VCaP (cell line): ENCODE measurements around the gene D2HGDH.
"Not testable (repeated sequence)": the region's sequence is repeated elsewhere in the genome, so short reads cannot be mapped to it uniquely, and the experiment has no call there.

ENCODE experiments used
- H3K27ac ChIP-seq: fragments of 450-650 bp; 2 replicates; pipeline ENCODE4 v1.5.1; 2017
- TF ChIP-seq, protein P1 (sequence below): fragments of 450-650 bp; conservative IDR thresholded peaks from 2 replicates; pipeline ENCODE4 v1.5.1; 2017; ENCODE audit warnings: mild to moderate bottlenecking, moderate library complexity

Gene D2HGDH

DNA sequence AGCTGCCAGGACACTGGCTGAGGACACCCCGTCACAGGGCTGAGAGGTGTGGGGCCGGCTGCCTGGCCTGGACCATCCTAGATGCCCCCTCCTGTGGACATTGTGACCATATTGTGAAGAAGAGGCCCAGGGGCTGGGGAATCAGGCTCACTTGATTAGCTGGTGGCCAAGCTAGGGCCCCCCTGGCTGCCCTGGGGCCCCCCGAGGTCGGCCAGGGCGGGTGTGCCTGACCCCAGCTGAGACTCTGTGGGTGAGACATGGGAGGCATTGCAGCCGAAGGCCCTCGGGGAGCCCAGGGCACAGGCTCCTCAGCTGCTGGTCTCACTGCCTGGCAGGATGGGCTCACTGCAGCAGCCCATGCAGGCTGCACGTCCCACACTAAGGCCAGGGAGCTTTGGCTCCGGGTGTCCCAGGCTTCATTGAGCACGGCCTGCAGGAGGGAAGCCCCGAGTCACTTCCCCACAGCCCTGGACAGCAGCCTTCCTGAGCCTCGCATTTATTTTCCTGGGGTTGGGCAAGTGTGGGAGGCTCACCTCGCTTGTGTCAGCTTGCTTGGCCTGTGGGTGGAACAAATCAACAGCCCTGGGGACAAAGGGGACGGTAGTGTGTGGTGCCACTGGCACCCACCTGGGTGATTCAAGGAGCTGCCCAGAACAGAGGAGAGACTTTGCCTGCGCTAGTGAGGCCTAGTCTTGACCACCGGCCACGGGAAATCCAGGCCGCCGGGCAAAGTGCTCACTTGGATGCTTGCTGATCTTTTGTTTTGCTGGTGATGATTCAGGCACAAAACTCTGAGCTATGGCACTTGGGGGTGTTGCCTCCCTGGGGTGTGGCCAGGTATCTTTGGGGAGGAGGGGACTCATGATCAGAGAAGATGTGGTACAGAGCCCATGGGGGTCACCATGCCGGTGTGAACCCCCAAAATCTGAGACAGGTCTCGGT lies 43.5 kb downstream of the D2HGDH start:
- H3K27ac ChIP-seq, result no peak overlapping the region
- TF ChIP-seq, protein P1, sequence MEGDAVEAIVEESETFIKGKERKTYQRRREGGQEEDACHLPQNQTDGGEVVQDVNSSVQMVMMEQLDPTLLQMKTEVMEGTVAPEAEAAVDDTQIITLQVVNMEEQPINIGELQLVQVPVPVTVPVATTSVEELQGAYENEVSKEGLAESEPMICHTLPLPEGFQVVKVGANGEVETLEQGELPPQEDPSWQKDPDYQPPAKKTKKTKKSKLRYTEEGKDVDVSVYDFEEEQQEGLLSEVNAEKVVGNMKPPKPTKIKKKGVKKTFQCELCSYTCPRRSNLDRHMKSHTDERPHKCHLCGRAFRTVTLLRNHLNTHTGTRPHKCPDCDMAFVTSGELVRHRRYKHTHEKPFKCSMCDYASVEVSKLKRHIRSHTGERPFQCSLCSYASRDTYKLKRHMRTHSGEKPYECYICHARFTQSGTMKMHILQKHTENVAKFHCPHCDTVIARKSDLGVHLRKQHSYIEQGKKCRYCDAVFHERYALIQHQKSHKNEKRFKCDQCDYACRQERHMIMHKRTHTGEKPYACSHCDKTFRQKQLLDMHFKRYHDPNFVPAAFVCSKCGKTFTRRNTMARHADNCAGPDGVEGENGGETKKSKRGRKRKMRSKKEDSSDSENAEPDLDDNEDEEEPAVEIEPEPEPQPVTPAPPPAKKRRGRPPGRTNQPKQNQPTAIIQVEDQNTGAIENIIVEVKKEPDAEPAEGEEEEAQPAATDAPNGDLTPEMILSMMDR, result no peak

DNA sequence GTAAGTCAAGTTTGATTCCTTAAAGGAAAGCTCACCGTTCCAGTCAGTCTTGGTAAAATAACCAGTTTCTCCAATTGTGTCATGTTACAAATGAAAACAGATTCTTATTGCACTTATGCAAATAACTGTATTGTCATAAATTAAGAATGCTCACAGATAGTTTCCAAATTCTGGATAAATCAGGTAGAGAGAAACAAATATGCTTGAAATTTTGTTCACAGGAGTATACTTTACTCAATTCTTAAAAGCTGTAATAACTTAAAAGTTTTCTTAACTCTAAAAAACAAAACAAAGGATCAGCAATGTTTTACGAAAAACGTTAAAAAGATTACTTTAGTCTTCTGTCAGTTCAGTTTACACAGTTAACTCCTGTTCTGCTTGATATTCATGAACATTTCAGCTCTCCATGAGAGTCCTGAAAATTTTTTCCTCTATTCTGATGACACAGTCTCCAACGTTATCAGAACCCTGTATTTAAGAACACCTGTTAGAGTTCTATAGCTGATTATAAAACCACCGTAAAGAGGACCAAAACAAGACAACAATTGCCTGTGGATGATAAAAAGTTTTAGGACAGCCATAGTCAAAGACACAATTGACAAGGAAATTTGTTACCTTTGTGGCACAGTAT lies 46.6 kb downstream of the D2HGDH start:
- H3K27ac ChIP-seq, result no peak overlapping the region
- TF ChIP-seq, protein P1, result no peak

DNA sequence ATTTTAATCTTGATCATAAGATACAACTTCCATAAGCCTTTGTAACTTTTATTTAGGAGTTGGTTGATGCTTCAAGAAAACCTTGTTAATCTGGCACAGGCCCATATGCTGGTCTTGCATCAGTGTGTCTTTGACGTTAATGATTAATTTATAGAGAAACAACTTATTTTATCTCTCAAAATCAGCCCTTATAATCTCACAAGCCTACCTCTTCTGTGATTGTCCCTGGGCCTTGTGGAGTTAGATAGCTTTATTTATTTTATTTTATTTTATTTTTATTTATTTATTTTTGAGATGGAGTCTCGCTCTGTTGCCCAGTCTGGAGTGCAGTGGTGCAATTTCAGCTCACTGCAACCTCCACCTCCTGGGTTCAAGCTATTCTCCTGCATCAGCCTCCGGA lies 47.6 kb downstream of the D2HGDH start:
- not testable (repeated sequence) for H3K27ac ChIP-seq

DNA sequence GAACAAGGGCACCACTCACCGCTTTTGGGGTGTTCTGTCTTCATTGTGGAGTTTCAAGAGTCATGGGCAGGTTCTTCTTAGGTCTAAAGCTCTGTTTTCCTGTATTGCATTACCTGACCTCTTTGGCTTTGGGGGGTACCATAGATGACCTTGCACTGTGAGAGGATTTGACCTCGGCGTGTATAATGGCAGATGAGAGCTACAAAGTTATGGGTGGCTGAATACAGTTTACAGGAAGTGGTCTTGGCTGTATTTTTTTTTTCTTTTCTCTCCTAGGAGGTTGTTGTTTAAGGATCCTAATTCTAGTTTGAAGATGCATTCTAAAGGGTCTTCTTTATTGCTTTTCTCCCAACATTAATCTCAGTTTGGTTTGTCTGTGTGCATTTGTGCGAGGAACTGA lies 53.7 kb downstream of the D2HGDH start:
- H3K27ac ChIP-seq, result no peak overlapping the region
- TF ChIP-seq, protein P1, result no peak

DNA sequence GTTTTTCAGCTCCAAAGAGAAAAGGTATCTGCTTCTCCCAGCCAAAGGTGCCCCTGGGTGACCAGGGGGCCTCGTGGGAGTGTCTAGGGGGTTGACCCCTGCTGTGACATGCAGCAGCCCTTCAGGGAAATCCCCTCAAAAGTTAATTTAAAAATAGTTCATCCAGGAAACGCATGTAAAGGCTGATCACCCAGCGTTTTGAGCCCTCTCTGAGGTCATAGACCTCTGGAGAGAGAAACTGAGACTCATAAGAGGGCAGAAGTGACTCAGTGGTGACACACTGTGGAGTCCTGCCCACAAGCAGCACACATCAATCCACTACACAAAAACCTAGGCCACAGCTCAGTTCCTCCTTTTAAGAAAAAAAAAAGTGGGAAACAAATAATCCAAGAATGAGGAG lies 54.1 kb downstream of the D2HGDH start:
- H3K27ac ChIP-seq, result no peak overlapping the region
- TF ChIP-seq, protein P1, result no peak

DNA sequence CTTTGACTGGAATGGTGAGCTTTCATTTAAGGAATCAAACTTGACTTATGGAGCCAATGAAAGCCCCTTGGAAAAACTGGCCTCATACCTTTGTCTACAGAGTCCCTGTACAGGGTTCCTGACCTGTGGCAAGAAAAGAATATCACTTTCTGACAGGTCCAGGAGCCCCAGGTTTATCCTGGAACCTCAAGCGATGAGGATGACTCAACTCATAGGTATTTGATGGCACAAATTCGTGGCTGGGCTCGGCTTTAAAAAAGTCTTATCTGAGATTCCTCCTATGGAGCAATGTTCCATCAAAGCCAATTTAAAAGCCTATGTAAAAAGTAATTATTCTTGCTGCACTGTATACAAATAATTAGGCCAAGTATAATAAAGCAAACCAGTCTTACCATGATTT lies 57.0 kb downstream of the D2HGDH start:
- H3K27ac ChIP-seq, result not testable (repeated sequence)

DNA sequence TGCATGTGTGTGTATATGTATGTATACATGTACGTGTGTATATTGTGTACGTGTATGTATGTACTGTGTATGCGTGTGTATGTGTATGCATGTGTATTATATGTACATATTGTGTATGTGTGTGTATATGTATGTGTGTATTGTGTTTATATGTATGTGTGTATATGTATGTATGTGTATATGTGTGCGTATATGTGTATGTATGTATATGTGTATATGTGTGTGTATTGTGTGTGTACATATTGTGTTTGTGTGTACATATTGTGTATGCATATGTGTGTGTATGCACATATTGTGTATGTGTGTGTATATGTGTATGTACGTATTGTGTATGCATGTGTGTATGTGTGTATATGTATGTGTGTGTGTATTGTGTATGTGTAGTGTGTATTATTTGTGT lies 59.0 kb downstream of the D2HGDH start:
- H3K27ac ChIP-seq, result no peak overlapping the region
- TF ChIP-seq, protein P1, result no peak

DNA sequence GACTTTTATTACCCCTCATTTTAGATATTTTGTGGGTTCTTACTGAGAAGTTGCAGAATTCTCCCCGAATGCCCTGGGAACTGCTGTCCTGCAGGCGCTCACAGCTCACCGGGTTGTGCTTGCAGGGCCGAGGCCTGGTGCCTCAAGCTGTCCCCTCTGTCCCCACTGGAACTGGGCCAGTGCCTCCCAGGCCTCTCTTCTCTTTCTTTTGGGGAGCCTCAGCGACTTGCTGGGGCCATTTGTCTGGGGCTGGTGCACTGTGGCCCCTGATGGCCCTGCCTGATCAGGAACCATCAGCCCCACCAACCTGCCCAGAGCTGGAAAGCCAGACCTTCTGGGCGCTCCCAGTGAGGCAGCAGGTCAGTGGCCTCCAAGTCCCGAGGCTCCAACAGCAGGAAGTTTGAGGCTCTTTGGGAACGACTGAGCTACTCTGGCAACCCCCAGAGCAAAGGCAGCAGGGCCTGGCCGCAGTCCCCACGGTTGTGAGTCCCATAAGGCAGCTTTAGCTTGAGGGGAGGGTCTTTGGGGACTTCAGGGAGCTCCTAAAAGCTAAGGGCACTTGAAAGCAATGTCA lies 59.9 kb downstream of the D2HGDH start:
- TF ChIP-seq, protein P1, result no peak
- H3K27ac ChIP-seq, result no peak overlapping the region
